Neuronal stem cell (in vitro differentiated cells): ENCODE data around the gene TAX1BP1.

ENCODE experiments used
- DNase-seq: peaks from one replicate; pipeline ENCODE4 v3.0.0-alpha.2; 2013; ENCODE audit warnings: low spot score
- H2AFZ ChIP-seq: one replicate; pipeline ENCODE4 v1.6.1; 2013; ENCODE audit warnings: mild to moderate bottlenecking, low read length, inconsistent platforms
- H2AK5ac ChIP-seq: 2 replicates; pipeline ENCODE4 v1.6.1; 2013; ENCODE audit warnings: low read depth, mild to moderate bottlenecking, inconsistent platforms, low read length, moderate library complexity, mixed read lengths
- H2BK120ac ChIP-seq: 2 replicates; pipeline ENCODE4 v1.6.1; 2013; ENCODE audit warnings: low read depth, mild to moderate bottlenecking, inconsistent platforms, low read length, moderate library complexity, mixed read lengths
- H2BK12ac ChIP-seq: one replicate; pipeline ENCODE4 v1.6.1; 2013; ENCODE audit warnings: low read length, inconsistent platforms
- H2BK15ac ChIP-seq: 2 replicates; pipeline ENCODE4 v1.6.1; 2013; ENCODE audit warnings: mild to moderate bottlenecking, low read length, inconsistent platforms, mixed read lengths
- H2BK5ac ChIP-seq: one replicate; pipeline ENCODE4 v1.6.1; 2013; ENCODE audit warnings: inconsistent platforms, mild to moderate bottlenecking, low read length, moderate library complexity
- H3K14ac ChIP-seq: one replicate; pipeline ENCODE4 v1.6.1; 2013; ENCODE audit warnings: low read length, inconsistent platforms
- H3K18ac ChIP-seq: 2 replicates; pipeline ENCODE4 v1.6.1; 2013; ENCODE audit warnings: low read length, inconsistent platforms
- H3K23ac ChIP-seq: 2 replicates; pipeline ENCODE4 v1.6.1; 2013; ENCODE audit warnings: low read depth, mild to moderate bottlenecking, mixed read lengths, low read length, inconsistent platforms; ENCODE audit not compliant: poor library complexity
- H3K27ac ChIP-seq: replicated peaks from 3 replicates; pipeline ENCODE4 v1.5.1; 2013; ENCODE audit warnings: low read length, inconsistent platforms
- H3K27me3 ChIP-seq, 3 experiments: 2 replicates each; pipeline ENCODE4 v1.6.1; 2013; ENCODE audit warnings: low read length in 3 of 3, mild to moderate bottlenecking in 2 of 3, inconsistent platforms in 1 of 3, low read depth in 1 of 3, mixed read lengths in 1 of 3, moderate library complexity in 1 of 3; ENCODE audit not compliant: control insufficient read depth in 3 of 3, insufficient read depth in 3 of 3
- H3K36me3 ChIP-seq, 2 donors: replicated peaks in 1 of 2; 2 replicates each; pipeline ENCODE4 v1.6.1; 2013; ENCODE audit warnings: low read length in 2 of 2; ENCODE audit not compliant: control insufficient read depth in 2 of 2, insufficient read depth in 2 of 2
- H3K4ac ChIP-seq: 2 replicates; pipeline ENCODE4 v1.6.1; 2013; ENCODE audit warnings: inconsistent platforms, mild to moderate bottlenecking, low read length, moderate library complexity
- H3K4me1 ChIP-seq, 2 donors: 1 replicate in 1 of 2; 2 replicates in 1 of 2; pipeline ENCODE4 v1.6.1; 2013; ENCODE audit warnings: low read length in 2 of 2, low read depth in 1 of 2; ENCODE audit not compliant: control insufficient read depth in 2 of 2, insufficient read depth in 1 of 2
- H3K4me2 ChIP-seq: one replicate; pipeline ENCODE4 v1.6.1; 2013; ENCODE audit warnings: mild to moderate bottlenecking, low read length, inconsistent platforms; ENCODE audit not compliant: insufficient read depth, poor library complexity, severe bottlenecking
- H3K4me3 ChIP-seq, 2 donors: 2 replicates each; pipeline ENCODE4 v1.5.1; 2013; ENCODE audit warnings: low read length in 2 of 2, mild to moderate bottlenecking in 2 of 2, inconsistent platforms in 1 of 2, moderate library complexity in 1 of 2
- H3K79me1 ChIP-seq: one replicate; pipeline ENCODE4 v1.6.1; 2013; ENCODE audit warnings: low read depth, mild to moderate bottlenecking, inconsistent platforms, low read length, moderate library complexity
- H3K9ac ChIP-seq: one replicate; pipeline ENCODE4 v1.6.1; 2013; ENCODE audit warnings: mild to moderate bottlenecking, low read depth, low read length, inconsistent platforms; ENCODE audit not compliant: poor library complexity
- H3K9me3 ChIP-seq, 2 donors: replicated peaks in 1 of 2; 2 replicates each; pipeline versions ENCODE3 to v1.6.1; 2013; ENCODE audit warnings: low read length in 2 of 2, mild to moderate bottlenecking in 2 of 2, inconsistent platforms in 1 of 2, low read depth in 1 of 2, mixed read lengths in 1 of 2, moderate library complexity in 1 of 2; ENCODE audit not compliant: control insufficient read depth in 2 of 2, insufficient read depth in 1 of 2
- H4K8ac ChIP-seq: one replicate; pipeline ENCODE4 v1.6.1; 2013; ENCODE audit warnings: low read depth, mild to moderate bottlenecking, inconsistent platforms, low read length, moderate library complexity
- H4K91ac ChIP-seq: one replicate; pipeline ENCODE4 v1.6.1; 2013; ENCODE audit warnings: low read length, low read depth, mild to moderate bottlenecking, inconsistent platforms; ENCODE audit not compliant: poor library complexity
- WGBS, 2 donors: extraction: QIAGEN DNeasy Blood & Tissue Kit; methylation state at CpG; one replicate each; pipeline ENCODE4 v1.1.7; 2013; ENCODE audit warnings: missing lambda C conversion rate in 2 of 2, mixed read lengths in 1 of 2; ENCODE audit not compliant: insufficient read length in 2 of 2, insufficient replicate concordance in 1 of 2; ENCODE audit errors: extremely low coverage in 2 of 2; 5-methylcytosine and 5-hydroxymethylcytosine counted together

TAX1BP1 gene

DNA sequence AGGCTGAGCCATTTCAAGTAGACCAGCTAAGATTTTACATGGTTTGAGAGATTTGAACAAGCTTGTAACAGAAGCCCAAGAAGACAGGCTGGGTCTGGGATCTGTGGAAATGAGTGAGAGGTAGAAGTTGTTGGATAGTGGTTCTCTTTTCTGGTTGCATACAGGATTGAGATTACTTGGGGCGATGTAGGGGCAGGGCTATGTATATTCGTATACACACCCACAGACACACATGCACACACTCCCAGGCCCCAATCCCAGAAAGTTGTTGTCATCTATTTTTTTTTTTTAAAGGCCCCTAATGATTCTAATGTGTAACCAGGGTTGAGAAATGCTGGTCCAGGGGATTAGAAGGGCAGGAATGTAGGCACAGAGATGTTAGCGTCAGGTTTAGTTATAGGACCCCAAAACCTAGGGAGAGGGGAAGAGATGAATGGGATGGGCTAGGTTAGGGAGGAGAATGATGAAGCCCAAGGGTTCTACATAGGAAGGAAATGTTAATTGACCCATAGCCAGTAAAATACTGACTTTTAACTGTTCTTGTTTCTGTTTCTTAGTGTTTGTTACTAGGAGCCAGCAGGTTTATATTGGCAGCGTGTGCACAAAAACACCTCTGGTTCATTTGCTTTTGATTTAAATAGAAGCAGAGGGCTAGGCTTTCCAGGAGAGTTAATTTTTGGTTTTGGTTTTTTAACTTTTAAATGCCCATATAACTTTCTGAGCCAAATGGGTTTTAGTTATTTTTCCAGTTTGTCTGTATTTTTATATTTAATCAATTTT lies 7.8 kb downstream of the TAX1BP1 start:
- WGBS, 2 donors: no CpG with 5 or more reads among the region's 4 CpGs
- no peak overlapping the region for H3K4me2 ChIP-seq
- DNase-seq: no peak

GRCh38 chr7:27750316-27750715 lies 10.4 kb downstream of the TAX1BP1 start:
- no peak overlapping the region for H2BK15ac ChIP-seq
- H3K4me2 ChIP-seq: no peak overlapping the region
- no peak overlapping the region for H3K18ac ChIP-seq
- H3K4me1 ChIP-seq: no peaks in the 10 kb centered on the region
- H3K4ac ChIP-seq: no peak overlapping the region
- H3K36me3 ChIP-seq: peaks cover 0 to 54% of the 10 kb centered on the region in 2 donors
- no peak overlapping the region for H3K27ac ChIP-seq
- no peak for DNase-seq
- H2BK12ac ChIP-seq: no peak overlapping the region
- H3K79me1 ChIP-seq: peaks cover 2% of the 10 kb centered on the region
- no peak overlapping the region for H4K8ac ChIP-seq
- no peaks in the 10 kb centered on the region for H3K27me3 ChIP-seq
- H3K23ac ChIP-seq: no peak overlapping the region
- WGBS, 2 donors: no CpG with 5 or more reads among the region's 2 CpGs
- no peak overlapping the region for H2AK5ac ChIP-seq
- H3K4me3 ChIP-seq: no peak overlapping the region
- H3K9me3 ChIP-seq: no peaks in the 10 kb centered on the region
- H2BK5ac ChIP-seq: no peak overlapping the region
- no peak overlapping the region for H3K9ac ChIP-seq
- no peak overlapping the region for H4K91ac ChIP-seq
- H2AFZ ChIP-seq: no peak overlapping the region
- H3K14ac ChIP-seq: no peak overlapping the region
- H2BK120ac ChIP-seq: no peak overlapping the region

More for the DNA sequence above, 7.8 kb downstream of the TAX1BP1 start:
- H2BK5ac ChIP-seq: no peak overlapping the region
- no peak overlapping the region for H2AK5ac ChIP-seq
- peaks cover 0 to 45% of the 10 kb centered on the region in 2 donors for H3K36me3 ChIP-seq
- H3K9ac ChIP-seq: no peak overlapping the region
- H3K4ac ChIP-seq: no peak overlapping the region
- no peak overlapping the region for H2AFZ ChIP-seq
- H3K18ac ChIP-seq: no peak overlapping the region
- H2BK120ac ChIP-seq: no peak overlapping the region
- no peak overlapping the region for H3K4me3 ChIP-seq
- no peak overlapping the region for H3K23ac ChIP-seq
- peaks cover 2% of the 10 kb centered on the region for H3K79me1 ChIP-seq
- H2BK12ac ChIP-seq: no peak overlapping the region
- no peak overlapping the region for H4K91ac ChIP-seq
- peaks cover 0 to 2% of the 10 kb centered on the region in 2 donors for H3K4me1 ChIP-seq
- no peaks in the 10 kb centered on the region for H3K27me3 ChIP-seq
- H3K27ac ChIP-seq: no peak overlapping the region
- no peak overlapping the region for H3K14ac ChIP-seq
- no peak overlapping the region for H2BK15ac ChIP-seq
- no peaks in the 10 kb centered on the region for H3K9me3 ChIP-seq
- no peak overlapping the region for H4K8ac ChIP-seq

DNA sequence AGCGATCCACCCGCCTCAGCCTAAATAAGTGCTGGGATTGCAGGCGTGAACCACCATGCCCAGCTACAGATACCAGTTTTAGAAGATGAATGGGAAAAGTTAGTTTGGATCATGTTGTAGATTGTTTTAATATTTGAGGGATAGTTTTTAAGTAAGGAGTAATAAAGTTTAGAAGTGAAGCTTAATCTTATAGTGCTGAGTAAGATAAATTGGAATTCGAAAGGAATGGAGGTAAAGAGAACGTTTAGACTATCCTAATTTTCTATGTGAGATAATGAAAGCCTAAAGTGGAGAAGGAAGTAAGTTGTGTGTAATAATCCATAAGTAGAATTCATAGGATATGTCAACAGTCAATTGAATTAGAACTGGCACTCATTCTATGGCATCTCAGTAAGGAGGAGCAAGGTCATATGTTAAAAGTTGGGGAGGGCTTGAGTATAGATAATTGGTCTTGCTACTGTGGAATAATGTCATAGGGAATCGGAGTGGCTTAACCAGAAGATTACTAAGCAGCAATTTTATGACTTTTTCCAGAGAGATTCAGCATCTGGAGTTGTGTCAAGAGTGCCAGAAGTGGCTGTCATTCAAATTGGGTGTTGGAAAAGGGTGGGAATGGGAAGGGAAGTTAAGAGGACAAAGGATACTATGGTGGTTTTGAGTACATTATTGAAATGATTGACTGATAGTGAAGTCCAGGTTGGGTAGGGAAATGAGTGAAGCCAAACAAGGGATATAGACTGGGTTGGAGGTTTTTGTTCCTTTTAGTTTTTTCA lies 12.1 kb downstream of the TAX1BP1 start:
- no peak overlapping the region for H2AFZ ChIP-seq
- H3K23ac ChIP-seq: no peak overlapping the region
- H3K18ac ChIP-seq: no peak overlapping the region
- H3K9me3 ChIP-seq: no peaks in the 10 kb centered on the region
- H3K79me1 ChIP-seq: peaks cover 2% of the 10 kb centered on the region
- H2AK5ac ChIP-seq: no peak overlapping the region
- H2BK120ac ChIP-seq: no peak overlapping the region
- H3K4me1 ChIP-seq: no peaks in the 10 kb centered on the region
- DNase-seq: no peak
- H4K8ac ChIP-seq: no peak overlapping the region
- H3K4ac ChIP-seq: no peak overlapping the region
- H3K36me3 ChIP-seq: peaks cover 0 to 70% of the 10 kb centered on the region in 2 donors
- H3K27ac ChIP-seq: no peak overlapping the region
- H3K27me3 ChIP-seq: no peaks in the 10 kb centered on the region
- H2BK12ac ChIP-seq: no peak overlapping the region
- H3K4me2 ChIP-seq: no peak overlapping the region
- no peak overlapping the region for H4K91ac ChIP-seq
- no peak overlapping the region for H3K9ac ChIP-seq
- H3K4me3 ChIP-seq: no peak overlapping the region
- H3K14ac ChIP-seq: no peak overlapping the region
- no peak overlapping the region for H2BK15ac ChIP-seq
- H2BK5ac ChIP-seq: no peak overlapping the region
- WGBS, 2 donors: 100% methylated on average over 2 of the region's 6 CpGs

DNA sequence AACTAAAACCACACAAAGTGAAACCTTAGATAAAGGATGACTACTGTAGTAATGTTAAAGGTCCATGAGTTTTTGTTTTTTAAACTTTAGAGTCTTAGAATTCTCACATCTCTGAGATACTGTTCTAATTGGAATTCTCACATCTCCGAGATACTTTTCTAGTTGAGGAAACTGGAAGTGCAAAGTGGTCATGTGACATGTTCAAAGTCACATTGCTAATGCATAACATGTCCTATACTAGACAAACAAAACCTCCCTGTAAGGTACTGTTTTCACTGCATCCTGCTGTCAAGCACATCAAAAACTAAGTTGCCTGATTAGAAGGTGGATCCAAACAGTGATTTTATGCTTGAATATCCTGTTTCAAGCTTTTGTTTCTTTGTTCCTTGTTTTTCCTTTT lies 13.9 kb downstream of the TAX1BP1 start:
- H2AFZ ChIP-seq: no peak overlapping the region
- no CpG with 5 or more reads among the region's 1 CpG for WGBS, 2 donors
- H3K14ac ChIP-seq: no peak overlapping the region
- no peak overlapping the region for H3K4ac ChIP-seq
- no peak overlapping the region for H2BK5ac ChIP-seq
- H3K27me3 ChIP-seq: no peaks in the 10 kb centered on the region
- H3K18ac ChIP-seq: no peak overlapping the region
- peaks cover 0 to 82% of the 10 kb centered on the region in 2 donors for H3K36me3 ChIP-seq
- no peak overlapping the region for H2BK12ac ChIP-seq
- H3K4me2 ChIP-seq: no peak overlapping the region
- no peak overlapping the region for H3K27ac ChIP-seq
- DNase-seq: no peak
- H4K91ac ChIP-seq: no peak overlapping the region
- H3K9me3 ChIP-seq: no peaks in the 10 kb centered on the region
- no peak overlapping the region for H3K23ac ChIP-seq
- no peak overlapping the region for H4K8ac ChIP-seq
- no peak overlapping the region for H3K9ac ChIP-seq
- H3K4me1 ChIP-seq: no peaks in the 10 kb centered on the region
- no peak overlapping the region for H2BK120ac ChIP-seq
- H3K79me1 ChIP-seq: no peaks in the 10 kb centered on the region
- no peak overlapping the region for H3K4me3 ChIP-seq
- H2BK15ac ChIP-seq: no peak overlapping the region
- H2AK5ac ChIP-seq: no peak overlapping the region
